ENCODE data around the gene PLEKHB1.

DNA sequence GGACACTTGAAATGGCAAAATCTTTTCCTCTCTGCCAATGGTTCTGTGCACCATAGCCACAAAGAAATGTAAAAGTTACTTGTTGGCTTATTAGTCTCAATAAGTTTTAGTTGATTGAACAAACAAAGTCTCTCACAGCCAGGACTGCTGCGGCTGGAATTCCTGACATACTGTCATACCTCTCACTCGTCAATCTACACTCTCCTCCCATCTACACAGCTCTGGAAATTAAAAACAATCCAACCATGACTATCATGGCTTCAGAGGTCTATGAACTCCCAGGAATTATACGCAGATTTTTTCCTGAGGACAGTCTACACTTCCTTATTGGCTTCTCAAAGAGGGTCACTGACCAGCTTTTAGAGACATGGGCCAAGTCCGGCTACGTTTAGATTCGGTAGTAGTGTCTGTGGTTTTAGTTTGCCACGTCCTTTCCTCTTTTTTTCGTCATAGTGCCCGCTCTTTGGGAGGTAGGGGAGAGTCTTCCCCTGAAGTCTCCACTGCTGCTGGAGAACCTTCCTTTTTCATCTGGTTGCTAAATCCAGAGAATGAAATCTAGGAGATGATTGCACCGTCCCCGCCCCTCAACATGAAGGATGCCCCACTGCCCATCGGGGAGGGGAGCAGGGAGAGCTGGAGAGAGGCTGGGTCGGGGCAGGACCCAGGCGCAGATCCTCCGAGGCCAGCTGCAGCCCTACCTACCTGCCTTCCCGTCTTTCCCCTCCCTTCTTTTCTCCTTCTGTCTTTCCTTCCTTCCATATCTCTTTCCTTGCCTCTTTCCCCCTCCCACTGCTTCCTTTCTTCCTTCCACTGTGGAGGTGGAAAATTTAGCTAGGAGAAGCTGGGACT lies 1.0 kb upstream of the PLEKHB1 start:
- TF ChIP-seq, protein P1, sequence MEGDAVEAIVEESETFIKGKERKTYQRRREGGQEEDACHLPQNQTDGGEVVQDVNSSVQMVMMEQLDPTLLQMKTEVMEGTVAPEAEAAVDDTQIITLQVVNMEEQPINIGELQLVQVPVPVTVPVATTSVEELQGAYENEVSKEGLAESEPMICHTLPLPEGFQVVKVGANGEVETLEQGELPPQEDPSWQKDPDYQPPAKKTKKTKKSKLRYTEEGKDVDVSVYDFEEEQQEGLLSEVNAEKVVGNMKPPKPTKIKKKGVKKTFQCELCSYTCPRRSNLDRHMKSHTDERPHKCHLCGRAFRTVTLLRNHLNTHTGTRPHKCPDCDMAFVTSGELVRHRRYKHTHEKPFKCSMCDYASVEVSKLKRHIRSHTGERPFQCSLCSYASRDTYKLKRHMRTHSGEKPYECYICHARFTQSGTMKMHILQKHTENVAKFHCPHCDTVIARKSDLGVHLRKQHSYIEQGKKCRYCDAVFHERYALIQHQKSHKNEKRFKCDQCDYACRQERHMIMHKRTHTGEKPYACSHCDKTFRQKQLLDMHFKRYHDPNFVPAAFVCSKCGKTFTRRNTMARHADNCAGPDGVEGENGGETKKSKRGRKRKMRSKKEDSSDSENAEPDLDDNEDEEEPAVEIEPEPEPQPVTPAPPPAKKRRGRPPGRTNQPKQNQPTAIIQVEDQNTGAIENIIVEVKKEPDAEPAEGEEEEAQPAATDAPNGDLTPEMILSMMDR (IDR thresholded peaks at IDR 0.05): no peak
- no peak for TF ChIP-seq POLR2A (IDR thresholded peaks at IDR 0.05)

All from testis (tissue), 2 donors.